GM19328 (cell line): ENCODE results near the gene RNU4-1.

ENCODE experiments used
- ATAC-seq: cut with Tn5 transposase; IDR thresholded peaks from one replicate; pipeline ENCODE4 v1.9.1; 2021; ENCODE audit warnings: mild to moderate bottlenecking, moderate library complexity; ENCODE audit not compliant: unreplicated experiment

The RNU4-1 gene

GRCh38 chr12:120290609-120291305 is 2.3 kb downstream of the RNU4-1 start:
- ATAC-seq, result no peak

GRCh38 chr12:120287491-120287890 is 5.5 kb downstream of the RNU4-1 start:
- ATAC-seq, result no peak

GRCh38 chr12:120286768-120287490 is 6.1 kb downstream of the RNU4-1 start:
- no peak for ATAC-seq

GRCh38 chr12:120284381-120284780 is 8.7 kb downstream of the RNU4-1 start:
- ATAC-seq, result no peak

- no peak for ATAC-seq
Measured at GRCh38 chr12:120283318-120283717, 9.7 kb downstream of the RNU4-1 start.

GRCh38 chr12:120278137-120279069 is 14.6 kb downstream of the RNU4-1 start:
- no peak for ATAC-seq

- ATAC-seq, result no peak
Measured at GRCh38 chr12:120276734-120277133, 16.3 kb downstream of the RNU4-1 start.

GRCh38 chr12:120267736-120268135 is 25.3 kb downstream of the RNU4-1 start:
- ATAC-seq, result no peak

GRCh38 chr12:120266180-120266870 is 26.7 kb downstream of the RNU4-1 start:
- no peak for ATAC-seq

GRCh38 chr12:120265473-120266179 is 27.4 kb downstream of the RNU4-1 start, which contains the start of gene PXN:
Gene PXN, minus strand, starts transcription at chr12:120265730. Its CDS starts 101 bp downstream, at chr12:120265629.
- peak; percentile 75 for ATAC-seq

- ATAC-seq, result no peak
Measured at GRCh38 chr12:120264904-120265472, 28.0 kb downstream of the RNU4-1 start.

- ATAC-seq, result no peak
Measured at GRCh38 chr12:120264086-120264903, 28.7 kb downstream of the RNU4-1 start.

- ATAC-seq, result no peak
Measured at GRCh38 chr12:120263748-120264085, 29.3 kb downstream of the RNU4-1 start.

GRCh38 chr12:120262852-120263747 is 29.9 kb downstream of the RNU4-1 start:
- ATAC-seq, result no peak

- no peak for ATAC-seq
Measured at GRCh38 chr12:120261951-120262851, 30.8 kb downstream of the RNU4-1 start.

- ATAC-seq, result no peak
Measured at GRCh38 chr12:120260607-120261006, 32.4 kb downstream of the RNU4-1 start.
